ENCODE results near the gene NR1H2.

The NR1H2 gene

GRCh38 chr19:50416034-50416977 lies 40.0 kb downstream of the NR1H2 start:
- Histone ChIP-seq H3K27ac (ENCODE audit: insufficient read depth, low read depth, low read length, poor library complexity, severe bottlenecking) (no peak overlapping the region), H3K4me3 (ENCODE audit: insufficient read depth, low read depth, low read length) (no peak overlapping the region), H3K27me3 (ENCODE audit: control insufficient read depth, insufficient read depth, low read length, poor library complexity, severe bottlenecking) (peaks cover 28% of the 10 kb centered on the region), H3K4me1 (ENCODE audit: control insufficient read depth, insufficient read depth, low read length) (peaks cover 9% of the 10 kb centered on the region), H3K9me3 (ENCODE audit: control insufficient read depth, low read length) (no peaks in the 10 kb centered on the region), H3K36me3 (ENCODE audit: control insufficient read depth, insufficient read depth, low read length) (peaks cover 4% of the 10 kb centered on the region)
- 94% methylated on average over 35 of the region's 35 CpGs for WGBS, 2 experiments

DNA sequence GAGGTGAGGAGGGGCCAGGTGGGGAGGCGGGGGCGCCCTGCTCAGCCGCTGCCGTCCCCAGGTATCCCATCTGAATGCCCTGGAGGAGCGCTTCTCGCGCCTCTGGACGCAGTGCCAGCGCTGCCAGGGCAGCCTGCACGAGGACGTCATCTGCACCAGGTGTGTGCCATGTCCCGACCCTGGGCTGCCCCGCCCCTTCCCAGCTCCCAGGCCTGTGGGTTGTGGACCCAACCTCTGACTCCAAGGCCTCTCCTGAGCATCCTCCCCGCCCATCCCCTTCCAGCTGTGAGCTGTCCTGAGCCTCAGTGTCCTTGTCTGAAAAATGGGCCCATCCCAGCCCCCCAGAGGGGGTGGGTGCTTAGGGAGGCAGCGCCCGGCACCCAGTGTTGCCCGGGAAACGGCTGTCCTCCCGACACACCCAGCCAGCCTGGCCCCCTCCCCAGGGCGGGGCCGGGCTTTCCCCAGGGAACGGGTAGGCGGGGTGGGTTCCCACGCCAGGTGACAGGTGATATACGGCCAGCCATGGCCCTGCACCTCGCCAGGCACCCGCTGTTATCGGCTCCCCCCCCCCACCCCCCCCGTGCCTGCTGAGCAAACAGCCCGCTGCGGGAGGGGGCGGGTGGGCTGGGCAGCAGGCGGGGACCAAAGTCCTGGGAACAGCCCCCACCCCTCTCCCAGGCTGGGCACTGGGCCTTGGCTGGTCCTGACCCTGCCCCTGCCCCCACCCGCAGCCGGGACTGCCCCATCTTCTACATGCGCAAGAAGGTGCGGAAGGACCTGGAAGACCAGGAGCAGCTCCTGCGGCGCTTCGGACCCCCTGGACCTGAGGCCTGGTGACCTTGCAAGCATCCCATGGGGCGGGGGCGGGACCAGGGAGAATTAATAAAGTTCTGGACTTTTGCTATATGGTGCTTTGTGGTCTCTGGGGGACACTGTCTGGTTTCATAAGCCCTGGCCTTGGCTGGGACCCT lies 41.1 kb downstream of the NR1H2 start:
- Histone ChIP-seq H3K27ac (ENCODE audit: insufficient read depth, low read depth, low read length, poor library complexity, severe bottlenecking) (no peak overlapping the region), H3K27me3 (ENCODE audit: control insufficient read depth, insufficient read depth, low read length, poor library complexity, severe bottlenecking) (peaks cover 28% of the 10 kb centered on the region), H3K4me1 (ENCODE audit: control insufficient read depth, insufficient read depth, low read length) (peaks cover 9% of the 10 kb centered on the region), H3K9me3 (ENCODE audit: control insufficient read depth, low read length) (no peaks in the 10 kb centered on the region), H3K36me3 (ENCODE audit: control insufficient read depth, insufficient read depth, low read length) (peaks cover 1% of the 10 kb centered on the region), H3K4me3 (ENCODE audit: insufficient read depth, low read depth, low read length) (no peak overlapping the region)
- WGBS, 2 experiments: 84 to 88% methylated on average over 40 to 41 of the region's 42 CpGs

GRCh38 chr19:50418176-50419021 lies 42.1 kb downstream of the NR1H2 start, which contains the start of gene SPIB:
Gene SPIB, plus strand, starts transcription at chr19:50418938. Its CDS starts 25 bp downstream, at chr19:50418963.
- Histone ChIP-seq H3K9me3 (ENCODE audit: control insufficient read depth, low read length) (no peaks in the 10 kb centered on the region), H3K27me3 (ENCODE audit: control insufficient read depth, insufficient read depth, low read length, poor library complexity, severe bottlenecking) (peaks cover 28% of the 10 kb centered on the region), H3K27ac (ENCODE audit: insufficient read depth, low read depth, low read length, poor library complexity, severe bottlenecking) (no peak within 1 kb of the TSS), H3K4me1 (ENCODE audit: control insufficient read depth, insufficient read depth, low read length) (peaks cover 9% of the 10 kb centered on the region), H3K4me3 (ENCODE audit: insufficient read depth, low read depth, low read length) (no peak within 1 kb of the TSS), H3K36me3 (ENCODE audit: control insufficient read depth, insufficient read depth, low read length) (no peaks in the 10 kb centered on the region)
- 25 to 27% methylated on average over 33 to 34 of the region's 34 CpGs for whole genome bisulfite sequencing, 2 experiments

DNA sequence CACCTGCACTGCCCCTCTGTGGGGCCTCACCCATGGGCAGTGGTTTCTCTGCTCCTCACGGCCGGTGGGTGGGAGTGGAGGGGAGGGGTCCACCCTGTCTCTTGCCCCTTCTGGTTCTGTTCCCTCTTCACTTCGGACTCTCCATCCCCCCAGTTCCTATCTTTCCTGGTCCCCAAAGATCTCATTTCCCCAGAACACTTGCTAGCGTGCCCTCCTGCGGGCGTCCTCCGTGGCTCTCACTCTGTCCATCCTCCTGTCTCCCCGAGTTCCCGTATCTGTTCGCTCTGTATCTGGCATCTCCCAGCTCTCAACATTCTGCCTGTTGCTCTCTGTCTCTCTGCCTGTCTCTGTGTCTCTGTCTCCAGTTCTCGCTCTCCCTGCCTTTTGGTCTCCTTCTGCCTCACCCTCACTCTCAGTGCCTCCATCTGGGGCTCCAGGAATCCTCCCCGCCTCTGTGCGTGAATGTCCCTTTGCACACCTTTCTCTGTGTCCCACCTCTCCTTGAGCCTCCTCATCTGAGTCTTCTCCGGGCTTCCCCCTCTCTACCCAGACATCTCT lies 42.8 kb downstream of the NR1H2 start:
- Histone ChIP-seq H3K27ac (ENCODE audit: insufficient read depth, low read depth, low read length, poor library complexity, severe bottlenecking) (no peak overlapping the region), H3K4me1 (ENCODE audit: control insufficient read depth, insufficient read depth, low read length) (peaks cover 9% of the 10 kb centered on the region), H3K27me3 (ENCODE audit: control insufficient read depth, insufficient read depth, low read length, poor library complexity, severe bottlenecking) (peaks cover 28% of the 10 kb centered on the region), H3K36me3 (ENCODE audit: control insufficient read depth, insufficient read depth, low read length) (no peaks in the 10 kb centered on the region), H3K4me3 (ENCODE audit: insufficient read depth, low read depth, low read length) (no peak overlapping the region), H3K9me3 (ENCODE audit: control insufficient read depth, low read length) (no peaks in the 10 kb centered on the region)
- 7 to 8% methylated on average over 12 to 14 of the region's 14 CpGs for WGBS, 2 experiments

- Histone ChIP-seq H3K36me3 (ENCODE audit: control insufficient read depth, insufficient read depth, low read length) (no peaks in the 10 kb centered on the region), H3K9me3 (ENCODE audit: control insufficient read depth, low read length) (no peaks in the 10 kb centered on the region), H3K27me3 (ENCODE audit: control insufficient read depth, insufficient read depth, low read length, poor library complexity, severe bottlenecking) (peaks cover 28% of the 10 kb centered on the region), H3K4me3 (ENCODE audit: insufficient read depth, low read depth, low read length) (no peak overlapping the region), H3K4me1 (ENCODE audit: control insufficient read depth, insufficient read depth, low read length) (peaks cover 9% of the 10 kb centered on the region), H3K27ac (ENCODE audit: insufficient read depth, low read depth, low read length, poor library complexity, severe bottlenecking) (no peak overlapping the region)
- WGBS, 2 experiments: 16 to 20% methylated on average over 8 of the region's 8 CpGs
Observed at GRCh38 chr19:50419580-50420035, 43.4 kb downstream of the NR1H2 start.

DNA sequence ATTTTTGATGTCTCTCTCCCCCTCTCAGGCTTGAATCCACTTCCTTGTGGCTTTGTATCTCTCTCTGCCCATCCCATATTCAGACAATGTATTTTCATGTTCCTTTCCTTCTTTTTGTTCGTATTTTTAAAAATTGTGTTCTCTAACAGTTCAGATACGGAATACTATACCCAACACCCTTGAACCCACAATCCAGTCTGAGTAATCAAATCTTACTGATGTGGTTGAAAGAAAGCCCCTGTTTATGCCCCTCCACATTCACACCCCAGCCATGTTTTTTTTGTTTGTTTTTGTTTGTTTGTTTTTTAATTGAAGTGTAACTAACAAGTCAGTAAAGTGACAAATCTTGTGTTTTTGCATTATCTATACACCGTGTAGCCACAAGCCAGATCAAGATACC lies 43.9 kb downstream of the NR1H2 start:
- peaks cover 28% of the 10 kb centered on the region for H3K27me3 ChIP-seq (ENCODE audit: control insufficient read depth, insufficient read depth, low read length, poor library complexity, severe bottlenecking)
- no peaks in the 10 kb centered on the region for H3K9me3 ChIP-seq (ENCODE audit: control insufficient read depth, low read length)
- no peak overlapping the region for H3K27ac ChIP-seq (ENCODE audit: insufficient read depth, low read depth, low read length, poor library complexity, severe bottlenecking)
- 69 to 70% methylated on average over 3 of the region's 3 CpGs for WGBS, 2 experiments
- H3K36me3 ChIP-seq (ENCODE audit: control insufficient read depth, insufficient read depth, low read length): no peaks in the 10 kb centered on the region
- no peak overlapping the region for H3K4me3 ChIP-seq (ENCODE audit: insufficient read depth, low read depth, low read length)
- H3K4me1 ChIP-seq (ENCODE audit: control insufficient read depth, insufficient read depth, low read length): peaks cover 9% of the 10 kb centered on the region

DNA sequence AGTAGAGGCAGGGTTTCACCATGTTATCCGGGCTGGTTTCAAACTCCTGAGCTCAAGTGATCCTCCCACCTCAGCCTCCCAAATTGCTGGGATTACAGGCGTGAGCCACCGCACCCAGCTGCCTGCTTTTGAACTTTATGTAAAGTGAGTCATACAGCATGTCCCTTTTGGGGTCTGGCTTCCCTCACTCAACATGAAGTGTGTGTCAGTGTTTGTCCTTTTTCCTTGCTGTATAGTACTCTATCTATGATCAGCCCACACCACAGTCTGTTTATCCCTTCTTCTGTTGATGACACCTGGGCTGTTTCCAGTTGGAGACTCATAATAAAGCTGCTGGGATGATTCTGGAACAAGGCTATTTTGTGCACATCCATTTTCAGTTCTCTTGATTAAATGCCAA lies 44.6 kb downstream of the NR1H2 start:
- peaks cover 9% of the 10 kb centered on the region for H3K4me1 ChIP-seq (ENCODE audit: control insufficient read depth, insufficient read depth, low read length)
- H3K4me3 ChIP-seq (ENCODE audit: insufficient read depth, low read depth, low read length): no peak overlapping the region
- WGBS, 2 experiments: 58 to 64% methylated on average over 3 of the region's 3 CpGs
- H3K36me3 ChIP-seq (ENCODE audit: control insufficient read depth, insufficient read depth, low read length): no peaks in the 10 kb centered on the region
- no peak overlapping the region for H3K27ac ChIP-seq (ENCODE audit: insufficient read depth, low read depth, low read length, poor library complexity, severe bottlenecking)
- no peaks in the 10 kb centered on the region for H3K9me3 ChIP-seq (ENCODE audit: control insufficient read depth, low read length)
- peaks cover 28% of the 10 kb centered on the region for H3K27me3 ChIP-seq (ENCODE audit: control insufficient read depth, insufficient read depth, low read length, poor library complexity, severe bottlenecking)

GRCh38 chr19:50422397-50423278 lies 46.4 kb downstream of the NR1H2 start:
- 86 to 90% methylated on average over 18 of the region's 18 CpGs for WGBS, 2 experiments
- H3K9me3 ChIP-seq (ENCODE audit: control insufficient read depth, low read length): no peaks in the 10 kb centered on the region
- no peak overlapping the region for H3K4me3 ChIP-seq (ENCODE audit: insufficient read depth, low read depth, low read length)
- H3K27me3 ChIP-seq (ENCODE audit: control insufficient read depth, insufficient read depth, low read length, poor library complexity, severe bottlenecking): peaks cover 28% of the 10 kb centered on the region
- H3K27ac ChIP-seq (ENCODE audit: insufficient read depth, low read depth, low read length, poor library complexity, severe bottlenecking): no peak overlapping the region
- H3K36me3 ChIP-seq (ENCODE audit: control insufficient read depth, insufficient read depth, low read length): no peaks in the 10 kb centered on the region
- H3K4me1 ChIP-seq (ENCODE audit: control insufficient read depth, insufficient read depth, low read length): peaks cover 9% of the 10 kb centered on the region
